ENCODE data around the gene EHBP1L1. TPM values are rescaled to one million over a fixed set of nuclear protein-coding genes. Genes with fewer than 3 reads are reported as not detected.

Gene EHBP1L1
- total RNA-seq, 1 donor from 2014 or later, result 81.3 TPM

- peaks cover 5% of the 10 kb centered on the region for H3K36me3 Mint-ChIP-seq (ENCODE audit: low read depth)
- DNase-seq (ENCODE audit: low spot score), result no peak
- H3K9me3 Mint-ChIP-seq (ENCODE audit: low read depth), result no peaks in the 10 kb centered on the region
- H3K4me1 Mint-ChIP-seq (ENCODE audit: low read depth), result peaks cover 23% of the 10 kb centered on the region
- TF ChIP-seq CTCF (IDR thresholded peaks at IDR 0.05), result no peak
- H3K4me3 Mint-ChIP-seq (ENCODE audit: unreplicated experiment), result no peak overlapping the region
- H3K27ac Mint-ChIP-seq (ENCODE audit: unreplicated experiment), result no peak overlapping the region
- no peaks in the 10 kb centered on the region for H3K27me3 Mint-ChIP-seq (ENCODE audit: low read depth)
Measured at GRCh38 chr11:65591939-65592857, 16.3 kb downstream of the EHBP1L1 start.

- no peak for DNase-seq (ENCODE audit: low spot score)
- Mint-ChIP-seq H3K36me3 (ENCODE audit: low read depth) (peaks cover 6% of the 10 kb centered on the region), H3K4me3 (ENCODE audit: unreplicated experiment) (no peak overlapping the region), H3K27me3 (ENCODE audit: low read depth) (no peaks in the 10 kb centered on the region), H3K4me1 (ENCODE audit: low read depth) (peaks cover 15% of the 10 kb centered on the region), H3K9me3 (ENCODE audit: low read depth) (no peaks in the 10 kb centered on the region), H3K27ac (ENCODE audit: unreplicated experiment) (no peak overlapping the region)
- TF ChIP-seq CTCF (IDR thresholded peaks at IDR 0.05), result no peak
Measured at GRCh38 chr11:65592858-65593517, 17.1 kb downstream of the EHBP1L1 start.

GRCh38 chr11:65593518-65594414 lies 17.9 kb downstream of the EHBP1L1 start:
- peaks cover 10% of the 10 kb centered on the region for H3K4me1 Mint-ChIP-seq (ENCODE audit: low read depth)
- H3K36me3 Mint-ChIP-seq (ENCODE audit: low read depth), result peaks cover 6% of the 10 kb centered on the region
- no peak for DNase-seq (ENCODE audit: low spot score)
- no peaks in the 10 kb centered on the region for H3K9me3 Mint-ChIP-seq (ENCODE audit: low read depth)
- TF ChIP-seq CTCF (IDR thresholded peaks at IDR 0.05), result peak; percentile 82
- no peak overlapping the region for H3K27ac Mint-ChIP-seq (ENCODE audit: unreplicated experiment)
- H3K4me3 Mint-ChIP-seq (ENCODE audit: unreplicated experiment), result no peak overlapping the region
- no peaks in the 10 kb centered on the region for H3K27me3 Mint-ChIP-seq (ENCODE audit: low read depth)

GRCh38 chr11:65595131-65595530 lies 19.3 kb downstream of the EHBP1L1 start:
- H3K27me3 Mint-ChIP-seq (ENCODE audit: low read depth), result no peaks in the 10 kb centered on the region
- peaks cover 10% of the 10 kb centered on the region for H3K4me1 Mint-ChIP-seq (ENCODE audit: low read depth)
- H3K27ac Mint-ChIP-seq (ENCODE audit: unreplicated experiment), result no peak overlapping the region
- no peaks in the 10 kb centered on the region for H3K9me3 Mint-ChIP-seq (ENCODE audit: low read depth)
- H3K36me3 Mint-ChIP-seq (ENCODE audit: low read depth), result peaks cover 10% of the 10 kb centered on the region
- DNase-seq (ENCODE audit: low spot score), result no peak
- no peak overlapping the region for H3K4me3 Mint-ChIP-seq (ENCODE audit: unreplicated experiment)
- no peak for TF ChIP-seq CTCF (IDR thresholded peaks at IDR 0.05)
